HEK293 (cell line): ENCODE results near the gene GNMT.

Experiments
- CTCF ChIA-PET: fragments of 350-600 bp; formaldehyde crosslinking; extraction: SDS; loops from one replicate; lab custom pipeline; 2021; ENCODE audit warnings: antibody characterized with exemption; lab: Yijun Ruan, JAX
- POLR2A ChIA-PET: fragments of 300-600 bp; formaldehyde crosslinking; extraction: SDS; loops from one replicate; lab custom pipeline; 2020; ENCODE audit warnings: antibody characterized with exemption, inconsistent platforms; lab: Yijun Ruan, JAX
- H3K27ac ChIP-seq: fragments of 200-500 bp; sonication (Bioruptor generic); 2 replicates; pipeline ENCODE4 v1.5.1; 2014; ENCODE audit warnings: low read depth, low read length, control low read depth, inconsistent platforms; ENCODE audit errors: extremely low read depth
- H3K36me3 ChIP-seq, 2 experiments: fragments of 200-500 bp in 1 of 2; sonication (Bioruptor generic) in 1 of 2; 1 replicate in 1 of 2; 2 replicates in 1 of 2; pipeline ENCODE4 v1.5.1; 2014 to 2017; ENCODE audit warnings: inconsistent platforms in 2 of 2, low read length in 2 of 2; ENCODE audit not compliant: control insufficient read depth in 2 of 2, insufficient read depth in 1 of 2
- H3K4me1 ChIP-seq: fragments of 200-500 bp; sonication (Bioruptor generic); 2 replicates; pipeline ENCODE4 v1.5.1; 2014; ENCODE audit warnings: mild to moderate bottlenecking, low read length, inconsistent platforms; ENCODE audit not compliant: control insufficient read depth, insufficient read depth
- H3K4me3 ChIP-seq: 2 replicates; pipeline ENCODE4 v1.5.1; 2011; ENCODE audit warnings: low read depth, mild to moderate bottlenecking, control low read depth, low read length, moderate library complexity
- H3K9me3 ChIP-seq: fragments of 200-500 bp; sonication (Bioruptor generic); 2 replicates; pipeline ENCODE4 v1.5.1; 2014; ENCODE audit warnings: low read depth, low read length, inconsistent platforms; ENCODE audit not compliant: control insufficient read depth, insufficient read depth
- ATF2 ChIP-seq: fragments of 450-650 bp; formaldehyde crosslinking; IDR thresholded peaks from 2 replicates; pipeline ENCODE4 v1.5.1; 2016; ENCODE audit warnings: missing biosample characterization, missing genetic modification characterization, low read depth
- MYNN ChIP-seq: fragments of 450-650 bp; formaldehyde crosslinking; IDR thresholded peaks from 2 replicates; pipeline ENCODE4 v1.5.1; 2016; ENCODE audit warnings: missing biosample characterization, missing genetic modification characterization, borderline replicate concordance
- REPIN1 ChIP-seq: fragments of 450-650 bp; formaldehyde crosslinking; IDR thresholded peaks from 2 replicates; pipeline ENCODE4 v1.5.1; 2017; ENCODE audit warnings: missing biosample characterization, missing genetic modification characterization, low read depth
- SCRT2 ChIP-seq: fragments of 450-650 bp; formaldehyde crosslinking; IDR thresholded peaks from 2 replicates; pipeline ENCODE4 v1.5.1; 2016; ENCODE audit warnings: missing biosample characterization, missing genetic modification characterization
- ZBTB8A ChIP-seq: fragments of 450-650 bp; formaldehyde crosslinking; IDR thresholded peaks from 2 replicates; pipeline ENCODE4 v1.5.1; 2016; ENCODE audit warnings: missing biosample characterization, missing genetic modification characterization
- ZFP69B ChIP-seq: fragments of 450-650 bp; formaldehyde crosslinking; IDR thresholded peaks from 2 replicates; pipeline ENCODE4 v1.5.1; 2016; ENCODE audit warnings: missing biosample characterization, missing genetic modification characterization
- ZNF10 ChIP-seq: fragments of 450-650 bp; formaldehyde crosslinking; IDR thresholded peaks from 2 replicates; pipeline ENCODE4 v1.5.1; 2017; ENCODE audit warnings: missing biosample characterization, missing genetic modification characterization
- ZNF239 ChIP-seq: fragments of 450-650 bp; formaldehyde crosslinking; IDR thresholded peaks from 2 replicates; pipeline ENCODE4 v1.5.1; 2016; ENCODE audit warnings: missing biosample characterization, missing genetic modification characterization
- ZNF24 ChIP-seq: fragments of 450-650 bp; formaldehyde crosslinking; IDR thresholded peaks from 2 replicates; pipeline ENCODE4 v1.5.1; 2016; ENCODE audit warnings: missing biosample characterization, missing genetic modification characterization
- ZNF391 ChIP-seq: fragments of 450-650 bp; formaldehyde crosslinking; IDR thresholded peaks from 2 replicates; pipeline ENCODE4 v1.5.1; 2016; ENCODE audit warnings: low read depth, missing biosample characterization, missing genetic modification characterization, borderline replicate concordance
- ZNF416 ChIP-seq: fragments of 450-650 bp; formaldehyde crosslinking; IDR thresholded peaks from 2 replicates; pipeline ENCODE4 v1.5.1; 2016; ENCODE audit warnings: missing biosample characterization, missing genetic modification characterization
- ZNF510 ChIP-seq: fragments of 450-650 bp; formaldehyde crosslinking; IDR thresholded peaks from 2 replicates; pipeline ENCODE4 v1.5.1; 2018; ENCODE audit warnings: mild to moderate bottlenecking, missing genetic modification characterization, missing biosample characterization; ENCODE audit not compliant: insufficient replicate concordance
- ZNF558 ChIP-seq: fragments of 450-650 bp; formaldehyde crosslinking; IDR thresholded peaks from 2 replicates; pipeline ENCODE4 v1.5.1; 2016; ENCODE audit warnings: missing biosample characterization, missing genetic modification characterization
- ZNF561 ChIP-seq: fragments of 450-650 bp; IDR thresholded peaks from 2 replicates; pipeline ENCODE4 v1.5.1; 2018; ENCODE audit warnings: missing biosample characterization, missing genetic modification characterization, borderline replicate concordance
- ZNF629 ChIP-seq: fragments of 450-650 bp; formaldehyde crosslinking; IDR thresholded peaks from 2 replicates; pipeline ENCODE4 v1.5.1; 2017; ENCODE audit warnings: missing biosample characterization, missing genetic modification characterization
- ZNF664 ChIP-seq: fragments of 450-650 bp; formaldehyde crosslinking; IDR thresholded peaks from 2 replicates; pipeline ENCODE4 v1.5.1; 2016; ENCODE audit warnings: missing biosample characterization, missing genetic modification characterization
- ZNF701 ChIP-seq: fragments of 450-650 bp; formaldehyde crosslinking; IDR thresholded peaks from 2 replicates; pipeline ENCODE4 v1.5.1; 2016; ENCODE audit warnings: missing biosample characterization, missing genetic modification characterization
- ZNF785 ChIP-seq: fragments of 450-650 bp; formaldehyde crosslinking; IDR thresholded peaks from 2 replicates; pipeline ENCODE4 v1.5.1; 2016; ENCODE audit warnings: missing biosample characterization, missing genetic modification characterization
- TF ChIP-seq, protein P1 (sequence below): fragments of 450-650 bp; formaldehyde crosslinking; optimal IDR thresholded peaks from 2 replicates; pipeline ENCODE3; 2016; ENCODE audit warnings: missing biosample characterization, mild to moderate bottlenecking, missing genetic modification characterization
- TF ChIP-seq, protein P2 (sequence below): fragments of 450-650 bp; formaldehyde crosslinking; IDR thresholded peaks from 2 replicates; pipeline ENCODE4 v1.5.1; 2016; ENCODE audit warnings: missing biosample characterization, missing genetic modification characterization
- TF ChIP-seq, protein P3 (sequence below): fragments of 450-650 bp; formaldehyde crosslinking; IDR thresholded peaks from 2 replicates; pipeline ENCODE4; 2016; ENCODE audit warnings: missing biosample characterization, missing genetic modification characterization
- TF ChIP-seq, protein P4 (sequence below): fragments of 450-650 bp; formaldehyde crosslinking; IDR thresholded peaks from 2 replicates; pipeline ENCODE4 v1.5.1; 2017; ENCODE audit warnings: missing biosample characterization, missing genetic modification characterization

GNMT gene

GRCh38 chr6:43005844-43006243, 45.3 kb downstream of the GNMT start (continued):
- TF ChIP-seq ZNF664 (tag by site-specific recombination), result no peak
- TF ChIP-seq, protein P1, sequence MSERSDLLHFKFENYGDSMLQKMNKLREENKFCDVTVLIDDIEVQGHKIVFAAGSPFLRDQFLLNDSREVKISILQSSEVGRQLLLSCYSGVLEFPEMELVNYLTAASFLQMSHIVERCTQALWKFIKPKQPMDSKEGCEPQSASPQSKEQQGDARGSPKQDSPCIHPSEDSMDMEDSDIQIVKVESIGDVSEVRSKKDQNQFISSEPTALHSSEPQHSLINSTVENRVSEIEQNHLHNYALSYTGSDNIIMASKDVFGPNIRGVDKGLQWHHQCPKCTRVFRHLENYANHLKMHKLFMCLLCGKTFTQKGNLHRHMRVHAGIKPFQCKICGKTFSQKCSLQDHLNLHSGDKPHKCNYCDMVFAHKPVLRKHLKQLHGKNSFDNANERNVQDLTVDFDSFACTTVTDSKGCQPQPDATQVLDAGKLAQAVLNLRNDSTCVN (tag by site-specific recombination), result no peak

DNA sequence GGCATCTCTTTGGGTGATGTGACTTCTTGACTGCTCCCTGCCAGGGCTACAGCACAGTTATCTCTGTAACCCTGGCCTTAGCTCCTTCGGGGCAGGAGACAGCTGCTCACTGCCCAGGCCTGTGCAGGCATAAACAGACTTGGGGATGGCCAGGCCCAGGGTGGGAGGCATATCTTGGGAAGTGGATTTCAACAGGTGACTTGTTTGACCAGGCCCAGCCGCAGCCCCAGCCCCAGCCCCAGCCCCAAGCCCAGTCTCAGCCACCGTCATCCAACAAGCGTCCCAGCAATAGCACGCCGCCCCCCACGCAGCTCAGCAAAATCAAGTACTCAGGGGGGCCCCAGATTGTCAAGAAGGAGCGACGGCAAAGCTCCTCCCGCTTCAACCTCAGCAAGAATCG, 45.7 kb downstream of the GNMT start:
- ChIA-PET POLR2A (interaction anchor here (1.5 to 1.7 kb wide), 3 partner anchors 10 to 22 kb away, joined by 3 to 11 read pairs (median 10); partner anchors contain the start of gene PPP2R5D), CTCF (interaction anchor here (0.6 to 0.8 kb wide), 3 partner anchors 94 to 502 kb away, joined by 3 to 5 read pairs (median 4); no protein-coding TSS in a partner anchor)

DNA sequence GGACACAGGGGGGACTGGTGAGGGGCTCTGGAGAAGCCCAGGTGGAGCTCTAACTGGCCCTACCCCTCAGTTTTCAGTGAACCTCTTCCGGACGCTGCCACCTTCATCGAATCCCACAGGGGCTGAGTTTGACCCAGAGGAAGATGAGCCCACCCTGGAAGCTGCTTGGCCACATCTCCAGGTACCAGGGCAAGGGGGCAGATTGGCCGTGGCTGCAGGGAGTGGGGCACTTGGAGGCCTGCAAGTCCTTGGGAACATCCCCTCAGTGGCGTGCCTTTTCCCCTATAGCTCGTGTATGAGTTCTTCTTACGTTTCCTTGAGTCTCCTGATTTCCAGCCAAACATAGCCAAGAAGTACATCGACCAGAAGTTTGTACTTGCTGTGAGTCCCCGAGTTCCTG, 46.6 kb downstream of the GNMT start:
- ChIA-PET CTCF (interaction anchor here (0.6 to 4.5 kb wide), 6 partner anchors 19 to 499 kb away, joined by 3 to 30 read pairs (median 4); partner anchors contain the start of gene DNPH1), POLR2A (interaction anchor here (1.5 to 1.9 kb wide), 3 partner anchors 11 to 28 kb away, joined by 3 to 10 read pairs (median 6); partner anchors contain the start of genes PEX6 and PPP2R5D)
- no peaks in the 10 kb centered on the region for H3K9me3 ChIP-seq
- no peak overlapping the region for H3K27ac ChIP-seq
- no peak overlapping the region for H3K4me3 ChIP-seq
- H3K4me1 ChIP-seq, result 0 out of 2 replicates have a peak, but pooled peaks cover under 1% of the 10 kb centered on the region
- H3K36me3 ChIP-seq, result peaks cover 46 to 67% of the 10 kb centered on the region in 2 experiments
- TF ChIP-seq, protein P2, sequence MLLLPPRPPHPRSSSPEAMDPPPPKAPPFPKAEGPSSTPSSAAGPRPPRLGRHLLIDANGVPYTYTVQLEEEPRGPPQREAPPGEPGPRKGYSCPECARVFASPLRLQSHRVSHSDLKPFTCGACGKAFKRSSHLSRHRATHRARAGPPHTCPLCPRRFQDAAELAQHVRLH (tag by site-specific recombination), result no peak
- TF ChIP-seq ZNF701 (tag by site-specific recombination), result no peak
- no peak for TF ChIP-seq ZNF10 (tag by site-specific recombination)
- TF ChIP-seq ZNF561 (tag by site-specific recombination), result no peak
- no peak for TF ChIP-seq ZNF239 (tag by site-specific recombination)
- TF ChIP-seq, protein P3, sequence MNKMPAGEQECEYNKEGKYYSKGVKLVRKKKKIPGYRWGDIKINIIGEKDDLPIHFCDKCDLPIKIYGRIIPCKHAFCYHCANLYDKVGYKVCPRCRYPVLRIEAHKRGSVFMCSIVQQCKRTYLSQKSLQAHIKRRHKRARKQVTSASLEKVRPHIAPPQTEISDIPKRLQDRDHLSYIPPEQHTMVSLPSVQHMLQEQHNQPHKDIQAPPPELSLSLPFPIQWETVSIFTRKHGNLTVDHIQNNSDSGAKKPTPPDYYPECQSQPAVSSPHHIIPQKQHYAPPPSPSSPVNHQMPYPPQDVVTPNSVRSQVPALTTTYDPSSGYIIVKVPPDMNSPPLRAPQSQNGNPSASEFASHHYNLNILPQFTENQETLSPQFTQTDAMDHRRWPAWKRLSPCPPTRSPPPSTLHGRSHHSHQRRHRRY (tag by site-specific recombination), result no peak
- TF ChIP-seq ZNF416 (tag by site-specific recombination), result no peak
- no peak for TF ChIP-seq REPIN1 (tag by site-specific recombination)
- TF ChIP-seq ZNF629 (tag by site-specific recombination), result no peak
- TF ChIP-seq ZNF664 (tag by site-specific recombination), result no peak
- TF ChIP-seq ZNF510, result no peak
- TF ChIP-seq ZNF558 (tag by site-specific recombination), result no peak
- no peak for TF ChIP-seq ZBTB8A (tag by site-specific recombination)
- no peak for TF ChIP-seq ZNF24 (tag by site-specific recombination)
- TF ChIP-seq ZFP69B (tag by site-specific recombination), result no peak

More for the DNA sequence above, 45.7 kb downstream of the GNMT start:
- H3K27ac ChIP-seq, result no peak overlapping the region
- peaks cover 46 to 58% of the 10 kb centered on the region in 2 experiments for H3K36me3 ChIP-seq
- H3K4me1 ChIP-seq, result no peaks in the 10 kb centered on the region
- TF ChIP-seq SCRT2 (tag by site-specific recombination), result peak; percentile 85
- TF ChIP-seq ZNF785, result no peak
- no peak for TF ChIP-seq ATF2 (tag by site-specific recombination)
- no peak for TF ChIP-seq MYNN (tag by site-specific recombination)
- no peak for TF ChIP-seq ZNF391 (tag by site-specific recombination)
- TF ChIP-seq, protein P4, sequence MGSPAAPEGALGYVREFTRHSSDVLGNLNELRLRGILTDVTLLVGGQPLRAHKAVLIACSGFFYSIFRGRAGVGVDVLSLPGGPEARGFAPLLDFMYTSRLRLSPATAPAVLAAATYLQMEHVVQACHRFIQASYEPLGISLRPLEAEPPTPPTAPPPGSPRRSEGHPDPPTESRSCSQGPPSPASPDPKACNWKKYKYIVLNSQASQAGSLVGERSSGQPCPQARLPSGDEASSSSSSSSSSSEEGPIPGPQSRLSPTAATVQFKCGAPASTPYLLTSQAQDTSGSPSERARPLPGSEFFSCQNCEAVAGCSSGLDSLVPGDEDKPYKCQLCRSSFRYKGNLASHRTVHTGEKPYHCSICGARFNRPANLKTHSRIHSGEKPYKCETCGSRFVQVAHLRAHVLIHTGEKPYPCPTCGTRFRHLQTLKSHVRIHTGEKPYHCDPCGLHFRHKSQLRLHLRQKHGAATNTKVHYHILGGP (tag by site-specific recombination), result no peak
- no peak overlapping the region for H3K4me3 ChIP-seq
- H3K9me3 ChIP-seq, result no peaks in the 10 kb centered on the region
